ENCODE measurements around the gene SNX5.

Gene SNX5

GRCh38 chr20:17995967-17996819 is 27.6 kb upstream of the SNX5 start:
- intact Hi-C loops (cut with DNase I), result no loop called here
- peak in 18 of 42 donors; percentile 24 to 72 (median 43) for DNase-seq

DNA sequence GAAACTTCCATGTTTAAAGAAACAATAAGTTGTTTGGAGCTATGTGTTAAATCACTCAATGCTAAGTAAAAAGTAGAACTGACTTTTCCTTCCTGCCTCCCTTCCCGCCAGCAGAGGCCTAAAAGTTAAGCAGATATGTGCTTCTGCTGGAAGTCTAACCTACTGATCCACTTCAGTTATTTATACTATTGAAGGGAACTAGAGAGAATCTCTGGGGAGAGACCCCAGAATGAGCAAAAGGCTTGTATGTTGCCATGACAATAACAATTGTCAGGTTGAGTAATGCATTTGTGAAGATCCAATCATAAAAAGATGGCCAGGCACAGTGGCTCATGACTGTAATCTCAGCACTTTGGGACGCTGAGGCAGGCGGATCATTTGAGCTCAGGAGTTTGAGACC is 25.0 kb upstream of the SNX5 start:
- no peak for DNase-seq
- intact Hi-C loops (cut with DNase I), result no loop called here

DNA sequence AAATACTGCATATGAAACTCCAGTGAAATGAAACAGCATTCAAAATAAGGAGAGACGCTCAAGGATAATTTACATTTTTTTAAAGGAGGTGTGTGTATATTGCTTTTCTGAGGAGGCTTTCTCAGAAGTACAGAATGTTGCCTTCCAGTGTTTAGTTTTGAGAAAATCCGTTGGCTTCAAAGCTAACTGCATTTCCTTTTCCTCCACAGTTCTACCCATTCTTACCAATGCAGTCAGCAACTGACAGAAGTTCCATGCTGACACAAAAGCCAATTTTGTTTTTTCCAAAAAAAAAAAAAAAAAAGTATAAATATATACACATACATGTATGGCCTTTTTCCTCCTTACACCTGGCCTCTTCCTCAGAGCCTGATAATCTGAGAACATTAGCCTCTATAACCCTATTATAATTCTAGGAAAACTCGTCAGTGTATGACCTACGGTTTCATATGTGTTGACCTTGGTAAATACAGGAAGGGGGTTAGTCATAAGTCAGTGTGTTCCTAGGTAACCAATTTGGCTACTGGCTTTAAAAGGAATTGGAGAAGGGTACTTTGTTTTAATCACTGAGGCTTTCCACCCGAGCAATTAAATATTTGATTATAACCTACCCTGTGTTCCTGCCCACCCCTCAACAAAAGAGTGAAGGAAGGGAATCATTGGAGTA is 24.4 kb upstream of the SNX5 start:
- intact Hi-C loops (cut with DNase I), result no loop called here
- DNase-seq, result no peak

GRCh38 chr20:17992224-17992637 is 23.6 kb upstream of the SNX5 start:
- DNase-seq, result no peak
- intact Hi-C loops (cut with DNase I), result no loop called here

- no peak for DNase-seq
- intact Hi-C loops (cut with DNase I), result no loop called here
Observed at GRCh38 chr20:17990278-17990972, 21.8 kb upstream of the SNX5 start.

DNA sequence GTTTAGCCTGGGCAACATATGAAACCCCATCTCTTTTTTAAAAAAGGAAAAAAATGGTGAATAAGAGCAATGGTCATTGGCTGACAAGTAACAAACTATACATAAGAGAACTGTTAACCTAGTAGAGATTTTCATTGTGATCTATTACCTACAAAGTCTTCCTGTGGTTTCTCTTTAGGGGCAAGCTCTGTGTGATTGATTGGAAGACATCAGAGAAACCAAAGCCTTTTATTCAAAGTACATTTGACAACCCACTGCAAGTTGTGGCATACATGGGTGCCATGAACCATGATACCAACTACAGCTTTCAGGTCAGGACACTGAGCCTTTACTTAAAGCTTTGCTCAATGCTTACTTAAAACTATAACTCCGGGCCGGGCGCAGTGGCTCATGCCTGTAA is 19.4 kb upstream of the SNX5 start:
- intact Hi-C loops (cut with DNase I), result no loop called here
- no peak for DNase-seq

DNA sequence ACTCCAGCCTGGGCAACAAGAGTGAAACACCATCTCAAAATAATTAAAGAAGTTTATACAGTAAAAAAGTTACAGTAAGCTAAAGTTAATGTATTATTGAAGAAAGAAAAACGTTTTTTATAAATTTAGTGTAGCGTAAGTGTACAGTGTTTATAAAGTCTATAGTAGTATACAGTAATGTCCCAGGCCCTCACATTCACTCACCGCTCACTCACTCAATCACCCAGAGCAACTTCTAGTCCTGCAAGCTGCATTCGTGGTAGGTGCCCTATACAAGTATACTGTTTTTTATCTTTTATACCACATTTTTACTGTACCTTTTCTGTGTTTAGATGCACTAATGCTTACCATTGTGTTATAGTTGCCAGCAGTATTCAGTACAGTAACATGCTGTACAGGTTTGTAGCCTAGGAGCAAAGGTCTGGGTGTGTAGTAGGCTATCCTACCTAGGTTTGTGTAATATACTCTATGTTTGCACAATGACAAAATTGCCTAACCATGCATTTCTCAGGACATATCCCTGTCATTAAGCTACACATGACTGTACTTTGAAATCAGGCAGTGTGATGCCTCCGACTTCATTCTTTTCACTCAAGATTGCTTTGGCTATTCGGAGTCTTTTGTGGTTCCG is 16.9 kb upstream of the SNX5 start:
- intact Hi-C loops (cut with DNase I), result no loop called here
- no peak for DNase-seq

DNA sequence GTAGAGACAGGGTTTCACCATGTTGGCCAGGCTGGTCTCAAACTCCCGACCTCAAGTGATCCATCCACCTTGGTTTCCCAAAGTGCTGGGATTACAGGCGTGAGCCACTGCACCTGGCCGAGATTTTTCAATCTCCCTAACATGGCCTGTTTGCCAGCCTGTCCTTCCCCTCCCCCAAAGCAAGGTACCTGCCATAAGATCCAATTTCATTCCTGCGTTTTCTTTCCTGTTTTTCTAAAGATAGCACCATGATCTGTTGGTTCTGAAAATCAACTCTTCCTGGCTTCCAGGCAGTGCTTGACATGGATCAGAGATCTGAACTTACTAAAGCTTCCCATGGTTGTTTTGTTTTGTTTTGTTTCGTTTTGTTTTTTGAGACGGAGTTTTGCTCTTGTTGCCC is 7.7 kb upstream of the SNX5 start:
- intact Hi-C loops (cut with DNase I), result no loop called here
- DNase-seq, result no peak

GRCh38 chr20:17972121-17972520 is 3.5 kb upstream of the SNX5 start:
- no peak for DNase-seq
- intact Hi-C loops (cut with DNase I), result no loop called here

- intact Hi-C loops (cut with DNase I), result no loop called here
- peak in 1 of 42 donors; percentile 33 for DNase-seq
Observed at GRCh38 chr20:17971300-17972013, 2.9 kb upstream of the SNX5 start.

- intact Hi-C loops (cut with DNase I), result loop anchor here (5.0 to 10.0 kb wide), 3 partner anchors 167 to 315 kb away; partner anchors contain the start of genes KAT14, PET117, RRBP1 and ZNF133
- DNase-seq, result peak in 25 of 42 donors; percentile 7 to 54 (median 28)
Observed at GRCh38 chr20:17969884-17970409, 1.4 kb upstream of the SNX5 start.

DNA sequence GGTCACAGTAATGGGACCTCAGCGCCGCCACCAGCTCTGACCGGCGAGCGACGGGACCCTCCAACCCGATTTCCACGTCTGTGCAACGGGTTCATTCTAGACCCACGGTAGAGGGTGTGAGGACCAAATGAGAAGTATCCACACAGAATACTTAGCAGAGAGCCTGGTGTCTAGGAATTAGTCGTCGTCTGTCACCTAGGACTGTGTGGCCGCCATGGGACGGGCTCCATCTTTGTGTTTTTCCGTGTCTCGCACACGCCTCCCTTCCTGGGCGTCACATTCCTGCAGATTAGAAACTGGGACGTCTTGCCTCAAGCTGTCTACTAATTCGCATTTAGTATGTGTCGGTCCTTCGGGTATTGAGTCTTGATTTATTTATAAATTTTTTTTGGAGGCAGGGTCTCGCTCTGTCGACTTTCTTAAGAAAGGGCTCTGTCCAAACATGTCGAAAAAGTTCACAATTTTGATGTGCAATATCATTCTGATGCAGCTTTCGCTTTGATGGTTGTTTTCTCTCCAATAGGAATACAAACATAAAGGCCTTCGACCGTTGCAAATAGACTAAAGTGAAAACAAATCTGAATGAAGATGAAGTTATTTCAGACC is 787 bp upstream of the SNX5 start:
- DNase-seq, result peak in 30 of 42 donors; percentile 11 to 73 (median 52)
- intact Hi-C loops (cut with DNase I), result loop anchor here (5.0 to 10.0 kb wide), 3 partner anchors 168 to 315 kb away; partner anchors contain the start of genes KAT14, PET117, RRBP1 and ZNF133

DNA sequence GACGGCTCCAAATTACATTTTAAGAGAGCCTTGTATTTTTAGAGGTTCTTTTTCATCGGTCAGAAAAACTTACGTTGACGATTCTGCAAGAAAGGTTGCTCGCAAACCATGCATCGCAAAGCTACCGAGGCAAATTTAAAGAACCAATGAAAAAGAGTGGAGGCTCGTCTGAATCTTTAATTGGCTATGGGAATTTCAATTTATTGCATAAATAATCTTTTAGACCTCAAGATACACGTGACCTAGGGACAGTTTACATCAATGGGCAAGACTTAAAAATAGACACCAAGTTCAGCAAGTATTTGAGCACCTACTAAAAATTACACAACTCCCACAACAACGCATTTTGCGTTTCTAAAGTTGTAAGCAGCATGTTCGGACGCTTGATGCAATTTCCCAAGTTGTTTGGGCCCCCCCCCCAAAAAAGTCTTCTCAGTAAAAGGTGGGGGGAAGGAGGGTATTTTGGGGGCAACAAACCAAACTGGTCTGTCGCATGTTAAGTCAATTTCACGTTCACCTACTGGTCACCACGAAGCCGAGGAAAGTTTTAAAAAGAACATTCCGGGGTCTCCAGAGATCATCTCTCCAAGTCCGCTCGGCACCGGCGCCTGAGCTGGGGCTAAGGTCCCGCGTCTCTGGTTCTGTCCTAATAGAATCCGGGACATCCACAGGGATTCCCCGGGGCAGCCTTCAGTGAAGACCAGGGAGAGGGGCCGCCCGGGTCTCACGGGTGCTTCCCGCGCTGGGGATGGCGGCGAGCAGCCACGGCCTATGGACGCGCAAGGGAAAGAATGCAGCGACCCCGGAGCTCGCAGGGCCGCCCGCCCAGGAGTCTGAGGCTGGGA is 851 bp downstream of the SNX5 start:
- intact Hi-C loops (cut with DNase I), result loop anchor here (5.0 to 10.0 kb wide), 3 partner anchors 170 to 317 kb away; partner anchors contain the start of genes KAT14, PET117, RRBP1 and ZNF133
- peak in 6 of 42 donors; percentile 8 to 40 (median 27) for DNase-seq

GRCh38 chr20:17966432-17967310 is 1.9 kb downstream of the SNX5 start:
- intact Hi-C loops (cut with DNase I), result loop anchor here (5.0 to 10.0 kb wide), 3 partner anchors 171 to 318 kb away; partner anchors contain the start of genes KAT14, PET117, RRBP1 and ZNF133
- DNase-seq, result no peak

GRCh38 chr20:17965042-17965697 is 3.4 kb downstream of the SNX5 start:
- intact Hi-C loops (cut with DNase I), result loop anchor here (5.0 to 10.0 kb wide), 3 partner anchors 172 to 320 kb away; partner anchors contain the start of genes KAT14, PET117, RRBP1 and ZNF133
- DNase-seq, result no peak
